GM23338 (cell line): ENCODE measurements around the gene PBXIP1. TPM values are rescaled to one million over a fixed set of nuclear protein-coding genes. Genes with fewer than 3 reads are reported as not detected.

Source experiments
- ATAC-seq: fragments of 200-7000 bp; cut with Tn5 transposase; 3 replicates; pipeline ENCODE4 v1.9.1; 2020
- DNase-seq: peaks from one replicate; pipeline ENCODE4 v3.0.0-alpha.2; 2015; ENCODE audit warnings: low spot score
- H2AFZ ChIP-seq: fragments of 200-600 bp; sonication (generic); 2 replicates; pipeline ENCODE4 v1.8.0; 2016; ENCODE audit warnings: antibody characterized with exemption, mild to moderate bottlenecking, moderate library complexity
- H3F3A ChIP-seq: fragments of 200-600 bp; sonication (generic); replicated peaks from 2 replicates; pipeline ENCODE4 v1.8.0; 2017; ENCODE audit warnings: antibody characterized with exemption, mixed run types, low read depth
- H3K27ac ChIP-seq: fragments of 200-600 bp; sonication (generic); 2 replicates; pipeline ENCODE4 v1.6.1; 2016; ENCODE audit warnings: low read depth
- H3K27me3 ChIP-seq: fragments of 200-600 bp; sonication (generic); 2 replicates; pipeline ENCODE4 v1.8.0; 2016; ENCODE audit warnings: mild to moderate bottlenecking, mixed run types, moderate library complexity; ENCODE audit not compliant: insufficient read depth
- H3K36me3 ChIP-seq: fragments of 200-600 bp; sonication (generic); 2 replicates; pipeline ENCODE4 v1.8.0; 2016; ENCODE audit warnings: mild to moderate bottlenecking; ENCODE audit not compliant: insufficient read depth
- H3K4me1 ChIP-seq: fragments of 200-600 bp; sonication (generic); 2 replicates; pipeline ENCODE4 v1.8.0; 2016; ENCODE audit warnings: mild to moderate bottlenecking, moderate library complexity; ENCODE audit not compliant: insufficient read depth
- H3K4me2 ChIP-seq: fragments of 200-600 bp; sonication (generic); 2 replicates; pipeline ENCODE4 v1.7.1; 2017; ENCODE audit warnings: mixed run types
- H3K4me3 ChIP-seq: fragments of 200-600 bp; sonication (generic); 2 replicates; pipeline ENCODE4 v1.6.1; 2016; ENCODE audit warnings: mixed run types
- H3K79me2 ChIP-seq: fragments of 200-600 bp; sonication (generic); replicated peaks from 2 replicates; pipeline ENCODE4 v1.8.0; 2017; ENCODE audit warnings: mild to moderate bottlenecking; ENCODE audit not compliant: insufficient read depth
- H3K9me2 ChIP-seq: fragments of 200-600 bp; sonication (generic); 2 replicates; pipeline ENCODE4 v1.8.0; 2017; ENCODE audit not compliant: insufficient read depth
- H4K20me1 ChIP-seq: fragments of 200-600 bp; sonication (generic); replicated peaks from 2 replicates; pipeline ENCODE4 v1.8.0; 2017; ENCODE audit warnings: mild to moderate bottlenecking; ENCODE audit not compliant: insufficient read depth
- H3K27ac Mint-ChIP-seq: 2 replicates; pipeline ENCODE4 v1.8.0; 2020; ENCODE audit warnings: inconsistent platforms, mild to moderate bottlenecking, moderate library complexity, mixed read lengths
- H3K27me3 Mint-ChIP-seq: 3 replicates; pipeline ENCODE4 v1.8.0; 2022; ENCODE audit warnings: low read depth, mild to moderate bottlenecking, moderate library complexity, mixed read lengths, inconsistent platforms; ENCODE audit not compliant: insufficient read depth, poor library complexity
- H3K36me3 Mint-ChIP-seq: 3 replicates; pipeline ENCODE4 v1.8.0; 2021; ENCODE audit warnings: low read depth, mild to moderate bottlenecking, inconsistent platforms, moderate library complexity, mixed read lengths
- H3K4me1 Mint-ChIP-seq: 3 replicates; pipeline ENCODE4 v1.8.0; 2020; ENCODE audit warnings: mild to moderate bottlenecking, inconsistent platforms, mixed read lengths
- H3K4me3 Mint-ChIP-seq: 3 replicates; pipeline ENCODE4 v1.8.0; 2021; ENCODE audit warnings: moderate library complexity, mild to moderate bottlenecking, inconsistent platforms, mixed read lengths
- H3K9me3 Mint-ChIP-seq: 3 replicates; pipeline ENCODE4 v1.8.0; 2020; ENCODE audit warnings: moderate library complexity, mild to moderate bottlenecking, inconsistent platforms, mixed read lengths
- CREB1 ChIP-seq: fragments of 250-450 bp; sonication (Bioruptor Pico); IDR thresholded peaks from 2 replicates; pipeline ENCODE4 v1.5.0; 2020; ENCODE audit warnings: low read depth, mild to moderate bottlenecking, moderate library complexity
- EZH2phosphoT487 ChIP-seq: fragments of 200-600 bp; sonication (generic); IDR thresholded peaks from one replicate; pipeline ENCODE4 v1.8.1; 2018; ENCODE audit warnings: antibody characterized with exemption; ENCODE audit not compliant: unreplicated experiment
- POLR2AphosphoS5 ChIP-seq: IDR thresholded peaks from 2 replicates; pipeline ENCODE4 v1.6.1; 2016; ENCODE audit warnings: antibody characterized with exemption, low read depth
- REST ChIP-seq: IDR thresholded peaks from one replicate; pipeline ENCODE4 v1.6.1; 2018; ENCODE audit warnings: antibody characterized with exemption; ENCODE audit not compliant: unreplicated experiment
- STAT1 ChIP-seq: IDR thresholded peaks from one replicate; pipeline ENCODE4 v1.6.1; 2016; ENCODE audit warnings: antibody characterized with exemption; ENCODE audit not compliant: unreplicated experiment
- ZNF331 ChIP-seq: fragments of 250-450 bp; sonication (Bioruptor Pico); IDR thresholded peaks from 2 replicates; pipeline ENCODE4 v1.5.0; 2020; ENCODE audit warnings: low read depth, mild to moderate bottlenecking, moderate library complexity
- ZNF462 ChIP-seq: fragments of 250-450 bp; sonication (Bioruptor Pico); IDR thresholded peaks from 2 replicates; pipeline ENCODE4 v1.5.0; 2020; ENCODE audit warnings: mild to moderate bottlenecking, moderate library complexity
- polyA plus RNA-seq: library from polyadenylated mRNA; unstranded; fragments of >200 nt; fragmentation: Nextera tagmentation; extraction: Ambion mirVana; gene quantifications from 2 replicates; pipeline ENCODE4 v1.2.1, GENCODE V29; 2016
- total RNA-seq: library from RNA; depleted of rRNA; stranded (reverse); fragments of >200 nt; shearing (Covaris generic); gene quantifications from 2 replicates; pipeline ENCODE4 v1.2.3, GENCODE V29; 2014

The PBXIP1 gene
- total and polyA plus RNA-seq, 2 experiments from 2014 or later: 7.0 to 31.8 TPM

DNA sequence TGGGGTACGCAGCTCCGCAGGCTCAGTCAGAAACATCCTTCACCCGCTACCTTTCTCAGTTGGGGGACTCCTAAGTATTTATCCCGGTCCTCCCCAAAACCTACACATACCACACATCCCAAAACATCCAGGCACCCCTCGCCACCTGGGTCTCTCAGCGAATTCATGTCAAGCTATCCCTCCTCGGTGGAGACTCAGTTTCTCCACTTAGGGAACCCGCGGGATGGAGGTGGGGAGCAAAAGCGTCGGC lies 45.5 kb upstream of the PBXIP1 start:
- DNase-seq: no peak

DNA sequence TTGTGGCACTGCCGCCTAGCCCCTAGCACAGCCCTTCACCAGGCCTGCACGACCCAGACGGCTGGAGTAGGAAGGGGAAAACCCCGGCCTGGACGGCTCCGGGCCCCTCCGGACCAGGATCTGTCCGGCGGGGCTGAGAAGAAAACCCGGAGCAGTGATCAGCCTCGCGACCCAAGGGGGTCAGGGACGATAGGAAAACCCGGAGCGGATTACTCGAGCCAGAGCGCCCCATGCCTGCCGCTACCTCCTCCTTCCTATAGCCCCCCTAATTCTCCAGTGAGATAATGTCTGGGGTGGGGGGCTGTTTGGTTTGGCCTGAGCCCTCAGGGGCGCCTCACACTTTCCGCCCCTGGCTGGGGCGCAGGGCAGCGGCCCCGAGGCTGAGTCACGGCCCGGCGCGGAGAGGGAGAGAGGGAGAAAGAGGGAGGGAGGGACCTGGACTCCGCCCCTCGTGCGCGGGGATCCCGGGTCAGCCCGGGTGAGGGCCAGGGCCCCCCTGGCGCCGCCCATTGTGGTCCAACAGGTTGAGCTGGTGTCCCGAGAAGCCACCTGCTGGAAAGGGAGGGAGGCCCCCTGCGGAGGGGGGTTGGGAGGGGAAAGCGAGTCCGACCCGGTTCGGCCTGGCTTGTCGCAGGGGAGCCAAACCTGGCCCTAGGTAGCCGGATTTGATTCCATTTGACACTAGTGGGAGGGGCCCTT lies 45.0 kb upstream of the PBXIP1 start:
- Histone ChIP-seq H3K4me3 (peak overlapping the region; percentile 90), H3F3A (peaks cover 16% of the 10 kb centered on the region), H3K27ac (peak overlapping the region; percentile 95), H3K9me2 (no peaks in the 10 kb centered on the region), H3K79me2 (peaks cover 19% of the 10 kb centered on the region), H3K36me3 (no peaks in the 10 kb centered on the region), H3K27me3 (no peaks in the 10 kb centered on the region), H3K4me1 (peaks cover 18% of the 10 kb centered on the region), H4K20me1 (no peaks in the 10 kb centered on the region), H3K4me2 (peak overlapping the region; percentile 90), H2AFZ (peak overlapping the region; percentile 91; the same call in 1 of the 2 replicates)
- TF ChIP-seq ZNF331 (CRISPR knock-in tag) (no peak), ZNF462 (CRISPR knock-in tag) (no peak), CREB1 (CRISPR knock-in tag) (peak; percentile 76), REST (no peak), EZH2phosphoT487 (no peak), POLR2AphosphoS5 (peak; percentile 55), STAT1 (no peak)
- peak overlapping the region; percentile 56; the same call in 1 of the 2 replicates for H3K27ac Mint-ChIP-seq
- DNase-seq (peak; percentile 98), ATAC-seq (peak; percentile 45)
- H3K4me1 Mint-ChIP-seq: peaks cover 30% of the 10 kb centered on the region
- H3K36me3 Mint-ChIP-seq: no peaks in the 10 kb centered on the region
- peaks cover 21% of the 10 kb centered on the region for H3K27me3 Mint-ChIP-seq
- no peaks in the 10 kb centered on the region for H3K9me3 Mint-ChIP-seq
- H3K4me3 Mint-ChIP-seq: peak overlapping the region; percentile 90

More for the DNA sequence above, 45.5 kb upstream of the PBXIP1 start:
- H3K27ac ChIP-seq: peak overlapping the region; percentile 95
- no peaks in the 10 kb centered on the region for H3K9me3 Mint-ChIP-seq
- no peaks in the 10 kb centered on the region for H3K9me2 ChIP-seq
- no peaks in the 10 kb centered on the region for H4K20me1 ChIP-seq
- H3K4me3 Mint-ChIP-seq: peak overlapping the region; percentile 79
- no peak for TF ChIP-seq CREB1 (CRISPR knock-in tag)
- peaks cover 21% of the 10 kb centered on the region for H3K27me3 Mint-ChIP-seq
- H3K27ac Mint-ChIP-seq: peak overlapping the region; percentile 72; the same call in 1 of the 2 replicates
- ATAC-seq: peak; percentile 2; the same call in 2 of the 3 replicates
- no peaks in the 10 kb centered on the region for H3K27me3 ChIP-seq
- H3K4me1 ChIP-seq: peaks cover 18% of the 10 kb centered on the region
- peak overlapping the region; percentile 90 for H3K4me3 ChIP-seq
- no peak overlapping the region for H2AFZ ChIP-seq
- H3K4me2 ChIP-seq: peak overlapping the region; percentile 90
- peaks cover 23% of the 10 kb centered on the region for H3K79me2 ChIP-seq
- H3K4me1 Mint-ChIP-seq: peaks cover 34% of the 10 kb centered on the region
- H3F3A ChIP-seq: peaks cover 16% of the 10 kb centered on the region
- peaks cover 2% of the 10 kb centered on the region; the same call in 1 of the 3 replicates for H3K36me3 Mint-ChIP-seq
- H3K36me3 ChIP-seq: no peaks in the 10 kb centered on the region
